HCT116 (cell line): Measurements from ENCODE around the gene EMSY.

Source experiments
- ATF3 ChIP-seq: IDR thresholded peaks from 2 replicates; pipeline ENCODE4 v1.6.1; 2012
- CTCF ChIP-seq, 3 experiments: fragments of 200-600 bp in 1 of 3; sonication (generic) in 1 of 3; IDR thresholded peaks in 2 of 3; conservative IDR thresholded peaks in 1 of 3; 2 replicates each; pipeline ENCODE4 v1.5.1; 2012 to 2017; ENCODE audit warnings: low read depth in 2 of 3, low read length in 2 of 3, antibody characterized with exemption in 1 of 3, borderline replicate concordance in 1 of 3, control low read depth in 1 of 3, mild to moderate bottlenecking in 1 of 3, mixed read lengths in 1 of 3, mixed run types in 1 of 3, moderate library complexity in 1 of 3; ENCODE audit not compliant: insufficient read depth in 1 of 3
- ELF1 ChIP-seq: IDR thresholded peaks from 2 replicates; pipeline ENCODE4 v1.6.1; 2012; ENCODE audit warnings: low read depth, borderline replicate concordance
- EZH2 ChIP-seq: fragments of 200-600 bp; sonication (generic); IDR thresholded peaks from 2 replicates; pipeline ENCODE4 v1.6.1; 2017; ENCODE audit warnings: antibody characterized with exemption, mixed run types
- POLR2A ChIP-seq: IDR thresholded peaks from 2 replicates; pipeline ENCODE4 v1.7.0; 2011; ENCODE audit warnings: borderline replicate concordance; ENCODE audit not compliant: insufficient read depth, insufficient read length; ENCODE audit errors: extremely low read depth
- RAD21 ChIP-seq: IDR thresholded peaks from 2 replicates; pipeline ENCODE4 v1.6.1; 2012; ENCODE audit warnings: low read depth, mild to moderate bottlenecking
- REST ChIP-seq: IDR thresholded peaks from 2 replicates; pipeline ENCODE4 v1.6.1; 2012; ENCODE audit warnings: low read depth
- SIN3A ChIP-seq: IDR thresholded peaks from 2 replicates; pipeline ENCODE4 v1.6.1; 2012; ENCODE audit warnings: low read depth
- TCF7L2 ChIP-seq: IDR thresholded peaks from 2 replicates; pipeline ENCODE4 v1.7.0; 2011; ENCODE audit warnings: borderline replicate concordance, inconsistent platforms; ENCODE audit not compliant: insufficient read depth, insufficient read length; ENCODE audit errors: extremely low read depth
- YY1 ChIP-seq: IDR thresholded peaks from 2 replicates; pipeline ENCODE4 v1.6.1; 2011; ENCODE audit warnings: low read length, low read depth, moderate library complexity, mild to moderate bottlenecking; ENCODE audit not compliant: insufficient replicate concordance; ENCODE audit errors: extremely low read depth
- ZNF274 ChIP-seq: fragments of 200-500 bp; sonication (Bioruptor generic); IDR thresholded peaks from 2 replicates; pipeline ENCODE4 v1.6.1; 2014; ENCODE audit warnings: mild to moderate bottlenecking, low read depth, low read length, inconsistent platforms

DNA sequence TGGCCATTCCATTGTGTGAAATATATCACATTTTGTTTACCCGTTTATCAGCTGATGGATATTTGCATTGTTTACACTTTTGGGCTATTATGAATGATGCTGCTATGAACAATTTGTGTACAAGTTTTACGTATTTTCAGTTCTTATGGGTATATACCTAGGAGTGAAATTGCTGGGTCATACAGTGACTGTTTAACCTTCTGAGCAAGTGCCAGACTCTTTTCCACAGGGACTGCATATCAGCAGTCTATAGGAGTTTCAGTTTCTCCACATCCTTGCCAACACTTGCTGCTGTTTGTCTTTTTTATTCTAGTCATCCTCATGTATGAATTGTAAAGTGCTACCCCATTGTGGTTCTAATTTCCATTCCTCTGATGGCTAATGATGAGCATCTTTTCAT lies 108.2 kb downstream of the EMSY start:
- TF ChIP-seq CTCF (IDR thresholded peaks at IDR 0.05 in 2 of 3, conservative IDR thresholded peaks at IDR 0.05 in 1 of 3; ENCODE audit: borderline replicate concordance in 1 of 3, insufficient read depth in 1 of 3, low read depth in 2 of 3, low read length in 2 of 3) = no peak
- no peak for TF ChIP-seq RAD21
- no peak for TF ChIP-seq ELF1
- TF ChIP-seq ATF3 = no peak
- TF ChIP-seq EZH2 = no peak
- no peak for TF ChIP-seq SIN3A
- no peak for TF ChIP-seq REST
- TF ChIP-seq TCF7L2 = no peak
- TF ChIP-seq YY1 = no peak
- TF ChIP-seq ZNF274 = no peak
- TF ChIP-seq POLR2A = no peak
